ENCODE results near the gene CRAT. TPM values are rescaled to one million over a fixed set of nuclear protein-coding genes. Genes with fewer than 3 reads are reported as not detected.

The CRAT gene
- total RNA-seq, 4 donors from 2014 or later, result 50.3 to 220 (median 146) TPM

DNA sequence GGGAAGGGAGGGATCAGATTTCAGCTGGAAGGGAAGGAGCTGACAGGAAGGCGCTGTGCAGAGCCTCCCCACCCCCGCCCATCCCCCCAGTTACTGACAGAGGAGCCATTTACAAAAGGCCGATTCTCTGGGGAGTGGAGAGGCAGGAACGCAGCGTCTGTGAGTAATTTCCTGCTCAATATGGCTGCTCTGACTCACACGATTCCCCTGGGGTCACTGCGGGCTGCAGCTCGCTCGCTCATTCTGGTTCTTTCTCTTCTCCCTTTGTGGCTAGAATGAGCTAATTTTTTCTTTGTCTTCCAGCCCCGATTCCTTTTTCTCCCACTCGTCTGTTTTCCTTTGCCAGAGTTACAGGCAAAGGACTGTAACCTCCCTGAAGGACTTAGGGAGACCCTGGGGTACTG, 29.4 kb upstream of the CRAT start:
- TF ChIP-seq CTCF (IDR thresholded peaks at IDR 0.05), result no peak
- peak in 1 of 2 donors; percentile 44 for TF ChIP-seq POLR2A (IDR thresholded peaks at IDR 0.05)
- peaks cover 7 to 68% (median 35%) of the 10 kb centered on the region in 4 donors for H3K4me1 ChIP-seq
- H3K9me3 ChIP-seq, result no peaks in the 10 kb centered on the region
- no peaks in the 10 kb centered on the region for H3K27me3 ChIP-seq
- peaks cover 0 to 46% (median 0%) of the 10 kb centered on the region in 3 donors for H3K36me3 ChIP-seq
- peak overlapping the region; percentile 86 to 100 (median 97) for H3K27ac ChIP-seq
- H3K4me3 ChIP-seq, result peak overlapping the region; percentile 22 to 50 (median 42)
- DNase-seq, result peak; percentile 84 to 95 (median 88)

- Histone ChIP-seq H3K4me1 (peaks cover 7 to 65% (median 35%) of the 10 kb centered on the region in 4 donors), H3K27me3 (no peaks in the 10 kb centered on the region), H3K36me3 (peaks cover 0 to 51% (median 0%) of the 10 kb centered on the region in 3 donors), H3K9me3 (no peaks in the 10 kb centered on the region), H3K4me3 (peak overlapping the region; percentile 22 to 50 (median 42)), H3K27ac (peak overlapping the region; percentile 86 to 100 (median 97))
- TF ChIP-seq POLR2A (IDR thresholded peaks at IDR 0.05) (no peak), CTCF (IDR thresholded peaks at IDR 0.05) (peak; percentile 93 to 99 (median 96))
- DNase-seq, result peak; percentile 77 to 91 (median 83)
Observed at GRCh38 chr9:129139233-129139992, 28.8 kb upstream of the CRAT start.

DNA sequence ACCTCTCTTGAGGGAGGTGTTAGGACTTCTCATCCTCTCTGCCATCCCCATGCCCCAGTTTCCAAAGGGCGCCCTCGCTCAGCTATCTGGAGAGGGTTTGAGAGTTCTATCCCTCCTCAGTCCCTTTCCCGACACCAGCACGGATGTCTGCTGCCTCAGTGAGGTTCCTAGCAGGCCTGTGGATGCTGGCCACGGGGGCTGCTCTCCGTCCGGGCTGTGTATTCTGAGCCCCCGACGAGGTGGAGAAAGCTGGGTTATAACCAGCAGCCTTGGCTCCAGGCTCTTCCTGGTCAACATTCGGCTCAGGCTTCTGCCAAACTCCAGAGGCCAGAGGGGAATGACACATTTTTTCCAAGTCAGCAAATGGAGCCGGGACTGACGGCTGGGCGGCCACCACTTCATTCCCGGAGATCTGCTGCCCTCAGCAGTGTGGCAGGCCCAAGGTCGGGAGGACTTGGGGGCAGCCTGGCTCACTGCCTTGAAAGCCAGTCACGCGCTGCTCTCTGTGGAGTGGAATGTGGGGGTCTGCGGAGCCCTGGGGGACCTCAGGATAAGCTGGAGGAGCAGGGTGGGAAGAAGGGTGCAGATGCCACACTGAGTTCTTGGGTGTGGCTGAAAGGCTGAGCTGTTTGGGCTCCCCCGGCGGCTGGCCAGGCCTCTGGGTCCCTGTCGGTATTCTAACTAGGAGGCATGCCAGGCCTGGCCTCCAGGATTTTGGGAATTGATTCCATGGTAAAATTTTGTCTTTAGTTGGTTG, 28.1 kb upstream of the CRAT start:
- no peaks in the 10 kb centered on the region for H3K9me3 ChIP-seq
- DNase-seq, result peak in 2 of 3 donors; percentile 58 to 60
- peak overlapping the region; percentile 86 to 100 (median 97) for H3K27ac ChIP-seq
- TF ChIP-seq POLR2A (IDR thresholded peaks at IDR 0.05), result no peak
- no peak for TF ChIP-seq CTCF (IDR thresholded peaks at IDR 0.05)
- no peaks in the 10 kb centered on the region for H3K27me3 ChIP-seq
- no peak overlapping the region for H3K4me3 ChIP-seq
- peaks cover 7 to 58% (median 35%) of the 10 kb centered on the region in 4 donors for H3K4me1 ChIP-seq
- H3K36me3 ChIP-seq, result peaks cover 0 to 50% (median 0%) of the 10 kb centered on the region in 3 donors

- Histone ChIP-seq H3K4me1 (peaks cover 4 to 54% (median 33%) of the 10 kb centered on the region in 4 donors), H3K27ac (peak overlapping the region; percentile 86 to 100 (median 97)), H3K36me3 (peaks cover 0 to 48% (median 0%) of the 10 kb centered on the region in 3 donors), H3K9me3 (no peaks in the 10 kb centered on the region), H3K4me3 (no peak overlapping the region), H3K27me3 (no peaks in the 10 kb centered on the region)
- no peak for TF ChIP-seq CTCF (IDR thresholded peaks at IDR 0.05)
- TF ChIP-seq POLR2A (IDR thresholded peaks at IDR 0.05), result no peak
- DNase-seq, result no peak
Observed at GRCh38 chr9:129138144-129138462, 27.5 kb upstream of the CRAT start.

- peaks cover 0 to 51% (median 0%) of the 10 kb centered on the region in 3 donors for H3K36me3 ChIP-seq
- no peak for TF ChIP-seq CTCF (IDR thresholded peaks at IDR 0.05)
- TF ChIP-seq POLR2A (IDR thresholded peaks at IDR 0.05), result no peak
- no peaks in the 10 kb centered on the region for H3K27me3 ChIP-seq
- no peak for DNase-seq
- no peak overlapping the region for H3K4me3 ChIP-seq
- H3K4me1 ChIP-seq, result peaks cover 3 to 49% (median 28%) of the 10 kb centered on the region in 4 donors
- H3K9me3 ChIP-seq, result no peaks in the 10 kb centered on the region
- peak overlapping the region; percentile 86 to 100 (median 97) for H3K27ac ChIP-seq
Observed at GRCh38 chr9:129137292-129138143, 26.9 kb upstream of the CRAT start.

Measured in Peyer's patch (tissue), 4 donors.